Testis (tissue), 3 donors: Measurements from ENCODE around the gene KRTAP5-1. TPM values are rescaled to one million over a fixed set of nuclear protein-coding genes. Genes with fewer than 3 reads are reported as not detected.

Source experiments
- DNase-seq: peaks from one replicate; pipeline ENCODE4 v3.0.0-alpha.2; 2019
- H3K27ac ChIP-seq, 2 donors: fragments of 200-600 bp; sonication (generic); one replicate each; pipeline ENCODE4 v1.5.1; 2019
- H3K27me3 ChIP-seq: fragments of 200-600 bp; sonication (generic); one replicate; pipeline ENCODE4 v1.5.1; 2019
- H3K36me3 ChIP-seq: fragments of 200-600 bp; sonication (generic); one replicate; pipeline ENCODE4 v1.5.1; 2017; ENCODE audit warnings: low read depth; ENCODE audit errors: missing control alignments
- H3K4me1 ChIP-seq: fragments of 200-600 bp; sonication (generic); one replicate; pipeline ENCODE4 v1.5.1; 2019
- H3K4me3 ChIP-seq, 2 donors: fragments of 200-600 bp; sonication (generic); one replicate each; pipeline ENCODE4 v1.5.1; 2017 to 2019
- H3K9me3 ChIP-seq: fragments of 200-600 bp; sonication (generic); one replicate; pipeline ENCODE4 v1.5.1; 2017
- POLR2A ChIP-seq: fragments of 450-650 bp; IDR thresholded peaks from one replicate; pipeline ENCODE4 v1.6.1; 2017; ENCODE audit warnings: antibody characterized with exemption, mild to moderate bottlenecking, moderate library complexity
- WGBS, 2 donors: methylation state at CpG; one replicate each; pipeline ENCODE4 v1.1.5; 2018; 5-methylcytosine and 5-hydroxymethylcytosine counted together
- intact Hi-C: fragments of 100-400 bp; cut with DNase I; formaldehyde crosslinking; loops from one replicate; pipeline ENCODE4 v1.15.1; 2023; ENCODE audit warnings: low total_unique reads
- polyA plus RNA-seq: library from polyadenylated mRNA; stranded (reverse); fragments of 350-450 nt; fragmentation: Illumina TruSeq; extraction: RNeasy Lipid Tissue Mini Kit (QIAGEN cat#74804); gene quantifications from one replicate; pipeline ENCODE4 v1.2.3, GENCODE V29; 2014; ENCODE audit warnings: low read depth, low replicate concordance; ENCODE audit not compliant: insufficient read depth
- total RNA-seq, 2 donors: library from RNA; depleted of rRNA; stranded (reverse); fragments of >200 nt; gene quantifications; one replicate each; pipeline ENCODE4 v1.2.3, GENCODE V29; 2016
- TF ChIP-seq, protein P1 (sequence below), 3 experiments: fragments of 450-650 bp in 2 of 3; fragments of 200-600 bp in 1 of 3; sonication (generic) in 1 of 3; IDR thresholded peaks; one replicate each; pipeline ENCODE4 v1.5.1; 2016 to 2019; ENCODE audit warnings: antibody characterized with exemption in 3 of 3, mild to moderate bottlenecking in 2 of 3, moderate library complexity in 1 of 3

The KRTAP5-1 gene
- total and polyA plus RNA-seq, 3 donors from 2014 or later = not detected

DNA sequence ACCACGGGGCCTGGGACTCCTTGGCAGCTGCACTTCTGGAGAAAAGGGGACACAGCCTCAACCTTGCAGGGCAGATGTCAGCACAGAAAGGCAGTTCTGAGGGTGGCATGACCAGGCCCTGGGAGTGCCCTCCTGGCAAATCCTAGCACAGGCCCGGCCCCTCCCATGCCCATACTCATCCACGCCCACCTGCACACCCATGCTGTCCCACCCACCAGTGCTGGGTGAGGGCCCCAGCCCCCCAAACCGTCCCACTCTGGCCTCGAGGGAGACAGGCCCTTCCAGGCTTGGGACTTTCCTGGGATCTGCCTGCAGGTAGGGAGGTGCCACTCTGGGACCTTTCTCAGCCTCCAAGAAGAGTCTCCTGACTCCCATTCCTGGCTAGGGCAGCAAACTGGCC is 23.1 kb downstream of the KRTAP5-1 start:
- no peaks in the 10 kb centered on the region for H3K9me3 ChIP-seq
- no peak overlapping the region for H3K4me3 ChIP-seq
- intact Hi-C loops = no loop called here
- H3K27me3 ChIP-seq = no peaks in the 10 kb centered on the region
- DNase-seq = no peak
- H3K36me3 ChIP-seq = no peaks in the 10 kb centered on the region
- no peak overlapping the region for H3K27ac ChIP-seq
- WGBS, 2 donors = 89 to 100% methylated on average over 1 to 5 of the region's 5 CpGs
- no peak for TF ChIP-seq POLR2A
- TF ChIP-seq, protein P1, sequence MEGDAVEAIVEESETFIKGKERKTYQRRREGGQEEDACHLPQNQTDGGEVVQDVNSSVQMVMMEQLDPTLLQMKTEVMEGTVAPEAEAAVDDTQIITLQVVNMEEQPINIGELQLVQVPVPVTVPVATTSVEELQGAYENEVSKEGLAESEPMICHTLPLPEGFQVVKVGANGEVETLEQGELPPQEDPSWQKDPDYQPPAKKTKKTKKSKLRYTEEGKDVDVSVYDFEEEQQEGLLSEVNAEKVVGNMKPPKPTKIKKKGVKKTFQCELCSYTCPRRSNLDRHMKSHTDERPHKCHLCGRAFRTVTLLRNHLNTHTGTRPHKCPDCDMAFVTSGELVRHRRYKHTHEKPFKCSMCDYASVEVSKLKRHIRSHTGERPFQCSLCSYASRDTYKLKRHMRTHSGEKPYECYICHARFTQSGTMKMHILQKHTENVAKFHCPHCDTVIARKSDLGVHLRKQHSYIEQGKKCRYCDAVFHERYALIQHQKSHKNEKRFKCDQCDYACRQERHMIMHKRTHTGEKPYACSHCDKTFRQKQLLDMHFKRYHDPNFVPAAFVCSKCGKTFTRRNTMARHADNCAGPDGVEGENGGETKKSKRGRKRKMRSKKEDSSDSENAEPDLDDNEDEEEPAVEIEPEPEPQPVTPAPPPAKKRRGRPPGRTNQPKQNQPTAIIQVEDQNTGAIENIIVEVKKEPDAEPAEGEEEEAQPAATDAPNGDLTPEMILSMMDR (IDR thresholded peaks at IDR 0.05) = no peak
- peaks cover 14% of the 10 kb centered on the region for H3K4me1 ChIP-seq

DNA sequence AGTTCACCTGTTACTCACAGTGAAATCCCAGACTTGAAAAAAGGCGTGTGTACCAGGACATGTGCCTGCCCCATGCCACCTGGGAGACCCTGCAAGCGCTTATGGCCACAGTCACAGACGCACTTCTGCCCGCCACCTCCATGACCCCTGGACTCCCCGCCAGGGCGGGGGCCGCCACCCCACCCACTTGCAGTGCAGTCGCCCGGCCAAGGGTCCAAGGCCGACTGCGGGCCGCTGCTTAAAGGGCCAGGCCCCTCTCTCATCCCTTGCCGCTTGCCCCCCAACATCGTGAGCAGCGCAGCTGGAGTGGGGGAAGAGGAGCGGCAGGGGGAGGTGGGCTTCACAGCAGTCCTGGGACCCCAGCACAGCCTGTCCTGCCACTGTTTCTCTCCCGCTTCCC is 23.8 kb downstream of the KRTAP5-1 start:
- Histone ChIP-seq H3K36me3 (no peaks in the 10 kb centered on the region), H3K27ac (no peak overlapping the region), H3K4me3 (no peak overlapping the region), H3K27me3 (no peaks in the 10 kb centered on the region), H3K9me3 (no peaks in the 10 kb centered on the region), H3K4me1 (peaks cover 14% of the 10 kb centered on the region)
- no peak for DNase-seq
- 91 to 100% methylated on average over 4 to 17 of the region's 17 CpGs for WGBS, 2 donors
- intact Hi-C loops = no loop called here
- TF ChIP-seq, protein P1 (IDR thresholded peaks at IDR 0.05) = no peak
- TF ChIP-seq POLR2A = no peak

DNA sequence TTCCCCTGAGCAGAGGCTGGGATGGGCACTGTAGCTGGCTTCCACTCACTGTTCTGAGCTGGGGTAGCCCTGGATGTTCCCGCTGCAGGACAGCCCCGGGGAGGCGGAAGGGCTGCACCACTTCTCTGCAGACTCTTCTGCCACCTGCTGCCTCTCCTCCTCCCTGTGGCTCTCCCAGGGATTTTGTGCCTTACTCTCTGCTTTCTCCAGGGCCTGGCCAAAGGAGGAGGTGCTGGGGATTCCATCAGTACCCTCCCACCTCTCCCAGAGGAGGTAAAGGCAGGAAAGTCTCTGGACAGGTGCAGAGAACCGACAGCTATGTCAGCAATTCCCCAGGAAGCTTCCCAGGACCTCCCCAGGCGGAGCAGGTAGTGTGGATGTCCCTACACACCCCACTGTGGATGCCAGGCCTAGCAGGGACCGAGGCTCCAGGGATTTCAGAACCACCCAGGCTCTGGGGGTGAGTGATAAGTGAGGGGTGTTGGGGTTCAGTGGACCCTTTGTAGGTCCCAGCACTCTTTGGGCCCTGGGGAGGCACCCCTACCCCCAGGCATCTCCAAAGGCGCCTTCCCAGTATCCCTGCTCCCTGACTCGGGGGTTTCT is 24.3 kb downstream of the KRTAP5-1 start:
- Histone ChIP-seq H3K4me3 (no peak overlapping the region), H3K36me3 (no peaks in the 10 kb centered on the region), H3K9me3 (no peaks in the 10 kb centered on the region), H3K27ac (no peak overlapping the region), H3K4me1 (peaks cover 14% of the 10 kb centered on the region), H3K27me3 (no peaks in the 10 kb centered on the region)
- TF ChIP-seq POLR2A = no peak
- TF ChIP-seq, protein P1 (IDR thresholded peaks at IDR 0.05) = no peak
- 75 to 94% methylated on average over 8 of the region's 8 CpGs for WGBS, 2 donors
- no peak for DNase-seq
- intact Hi-C loops = no loop called here

DNA sequence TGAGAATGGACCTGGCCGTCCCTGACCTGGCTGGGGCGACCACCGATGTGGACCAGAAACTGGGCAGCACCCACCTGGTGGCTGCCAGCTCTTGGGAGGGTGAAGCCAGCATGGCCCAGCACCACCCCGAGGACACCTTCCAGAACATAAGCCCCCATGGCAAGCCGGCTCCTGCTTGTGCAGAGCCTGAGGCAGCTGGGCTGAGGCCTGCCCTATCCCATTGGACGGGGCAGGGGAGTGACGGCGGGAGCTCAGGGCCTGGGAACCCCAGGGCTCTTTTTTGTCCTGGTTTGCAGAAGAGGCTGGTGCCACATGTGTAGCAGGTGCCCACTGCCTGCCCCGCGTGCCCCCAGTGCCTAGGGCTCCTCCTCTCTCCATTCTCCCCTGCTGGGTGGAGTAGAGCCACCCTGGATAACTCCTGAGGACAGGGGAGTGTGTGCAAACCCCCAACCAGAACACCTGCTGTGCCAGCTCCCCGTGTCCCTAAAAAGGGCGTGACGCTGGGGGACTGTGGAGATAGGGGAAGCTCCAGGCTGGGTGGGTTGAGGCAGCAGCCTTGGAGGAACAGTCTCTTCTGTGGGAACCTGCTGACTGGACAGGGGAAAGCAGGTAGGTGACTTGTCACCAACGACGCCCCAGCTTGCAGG is 25.0 kb downstream of the KRTAP5-1 start:
- no peak for DNase-seq
- Histone ChIP-seq H3K27ac (peak overlapping the region in 1 of 2 donors; percentile 13), H3K27me3 (no peaks in the 10 kb centered on the region), H3K9me3 (no peaks in the 10 kb centered on the region), H3K4me1 (peaks cover 14% of the 10 kb centered on the region), H3K36me3 (no peaks in the 10 kb centered on the region), H3K4me3 (no peak overlapping the region)
- TF ChIP-seq, protein P1 (IDR thresholded peaks at IDR 0.05) = no peak
- no peak for TF ChIP-seq POLR2A
- WGBS, 2 donors = 81 to 90% methylated on average over 7 to 15 of the region's 15 CpGs
- intact Hi-C loops = no loop called here
